Fibroblast of skin of scalp (primary cell): Measurements from ENCODE around the gene PAEP.
"Not testable (repeated sequence)": the region's sequence is repeated elsewhere in the genome, so short reads cannot be mapped to it uniquely, and the experiment has no call there.

Source experiments
- DNase-seq: peaks from one replicate; pipeline ENCODE4 v3.0.0-alpha.2; 2013

PAEP gene

GRCh38 chr9:135526089-135526729 is 35.3 kb upstream of the PAEP start:
- no peak for DNase-seq

- DNase-seq = no peak
Measured at GRCh38 chr9:135526730-135527571, 34.6 kb upstream of the PAEP start.

GRCh38 chr9:135528842-135529435 is 32.6 kb upstream of the PAEP start:
- DNase-seq = not testable (repeated sequence)

GRCh38 chr9:135530146-135530545 is 31.4 kb upstream of the PAEP start:
- DNase-seq = no peak

GRCh38 chr9:135531096-135531495 is 30.5 kb upstream of the PAEP start:
- DNase-seq = no peak

GRCh38 chr9:135533113-135533512 is 28.4 kb upstream of the PAEP start:
- DNase-seq = no peak

GRCh38 chr9:135533674-135534073 is 27.9 kb upstream of the PAEP start:
- no peak for DNase-seq

- peak; percentile 10 for DNase-seq
Measured at GRCh38 chr9:135534192-135534711, 27.3 kb upstream of the PAEP start.

GRCh38 chr9:135534826-135535225 is 26.7 kb upstream of the PAEP start:
- not testable (repeated sequence) for DNase-seq

- not testable (repeated sequence) for DNase-seq
Measured at GRCh38 chr9:135535631-135536030, 25.9 kb upstream of the PAEP start.

GRCh38 chr9:135536216-135536615 is 25.3 kb upstream of the PAEP start:
- DNase-seq = peak; percentile 79

GRCh38 chr9:135543262-135543894 is 18.2 kb upstream of the PAEP start:
- not testable (repeated sequence) for DNase-seq

- no peak for DNase-seq
Measured at GRCh38 chr9:135544981-135545635, 16.4 kb upstream of the PAEP start.

GRCh38 chr9:135545646-135546176 is 15.8 kb upstream of the PAEP start, which contains the start of gene OBP2A:
TSS of gene OBP2A (plus strand) at chr9:135546126. CDS start at chr9:135546181, 55 bp downstream.
- not testable (repeated sequence) for DNase-seq

- not testable (repeated sequence) for DNase-seq
Measured at GRCh38 chr9:135546792-135547617, 14.6 kb upstream of the PAEP start.

- no peak for DNase-seq
Measured at GRCh38 chr9:135547756-135548736, 13.5 kb upstream of the PAEP start.

- DNase-seq = not testable (repeated sequence)
Measured at GRCh38 chr9:135549478-135550343, 11.8 kb upstream of the PAEP start.

GRCh38 chr9:135550344-135550918 is 11.1 kb upstream of the PAEP start:
- DNase-seq = no peak
